PC-3 (cell line): ENCODE results near the gene EXOC2. TPM values are rescaled to one million over a fixed set of nuclear protein-coding genes. Genes with fewer than 3 reads are reported as not detected.

ENCODE experiments used
- ATAC-seq: fragments of 200-7000 bp; cut with Tn5 transposase; 2 replicates; pipeline ENCODE4 v1.9.1; 2020; ENCODE audit warnings: mild to moderate bottlenecking, moderate library complexity
- BruUV-seq: library from RNA; stranded (reverse); fragments of 400-500 nt; replicated peaks from 2 replicates; lab custom pipeline; 2021; lab: Mats Ljungman, UMichigan
- CTCF ChIA-PET: fragments of 300-600 bp; sonication (Branson Sonifier 250); formaldehyde crosslinking; loops from one replicate; lab custom pipeline; 2022; ENCODE audit warnings: antibody characterized with exemption; lab: Charles Lee
- POLR2A ChIA-PET: fragments of 300-600 bp; sonication (Branson Sonifier 250); formaldehyde crosslinking; loops from one replicate; lab custom pipeline; 2022; ENCODE audit warnings: antibody characterized with exemption; ENCODE audit not compliant: unreplicated experiment; lab: Charles Lee
- DNase-seq: peaks from one replicate; pipeline ENCODE4 v3.0.0-alpha.2; 2015
- H2AFZ ChIP-seq: fragments of 300-600 bp; sonication (generic); 2 replicates; pipeline ENCODE4 v1.6.0; 2016; ENCODE audit warnings: antibody characterized with exemption, low read length
- H3F3A ChIP-seq: fragments of 300-600 bp; sonication (generic); one replicate; pipeline ENCODE4 v1.6.0; 2017; ENCODE audit warnings: antibody characterized with exemption, low read length, control low read depth, mild to moderate bottlenecking; ENCODE audit not compliant: unreplicated experiment
- H3K27ac ChIP-seq: fragments of 300-600 bp; sonication (generic); 2 replicates; pipeline ENCODE4 v1.5.1; 2016; ENCODE audit warnings: mild to moderate bottlenecking, low read length
- H3K27me3 ChIP-seq: fragments of 300-600 bp; sonication (generic); 2 replicates; pipeline ENCODE4 v1.6.1; 2016; ENCODE audit warnings: low read length, mixed read lengths
- H3K36me3 ChIP-seq: fragments of 300-600 bp; sonication (generic); 2 replicates; pipeline ENCODE4 v1.6.1; 2016; ENCODE audit warnings: low read depth, mixed run types, low read length, mixed read lengths
- H3K4me1 ChIP-seq: fragments of 300-600 bp; sonication (generic); 2 replicates; pipeline ENCODE4 v1.5.1; 2016; ENCODE audit warnings: low read length; ENCODE audit not compliant: insufficient read depth
- H3K4me2 ChIP-seq: fragments of 300-600 bp; sonication (generic); 2 replicates; pipeline ENCODE4 v1.6.0; 2016; ENCODE audit warnings: low read length
- H3K4me3 ChIP-seq: fragments of 300-600 bp; sonication (generic); 2 replicates; pipeline ENCODE4 v1.5.1; 2016; ENCODE audit warnings: mild to moderate bottlenecking, low read length, mixed read lengths
- H3K79me2 ChIP-seq: fragments of 300-600 bp; sonication (generic); 2 replicates; pipeline ENCODE4 v1.6.1; 2017; ENCODE audit warnings: low read length, mixed read lengths
- H3K9ac ChIP-seq: fragments of 300-600 bp; sonication (generic); 2 replicates; pipeline ENCODE4 v1.6.0; 2016; ENCODE audit warnings: mild to moderate bottlenecking, low read length
- H3K9me2 ChIP-seq: fragments of 300-600 bp; sonication (generic); replicated peaks from 2 replicates; pipeline ENCODE4 v1.6.1; 2016; ENCODE audit warnings: mixed run types, low read length, mixed read lengths
- H3K9me3 ChIP-seq: fragments of 300-600 bp; sonication (generic); 2 replicates; pipeline ENCODE4 v1.6.1; 2016; ENCODE audit warnings: low read length, mixed read lengths
- H4K20me1 ChIP-seq: fragments of 300-600 bp; sonication (generic); 2 replicates; pipeline ENCODE4 v1.6.1; 2016; ENCODE audit warnings: low read length, mixed read lengths
- EZH2 ChIP-seq: fragments of 300-600 bp; sonication (generic); IDR thresholded peaks from one replicate; pipeline ENCODE4 v1.6.1; 2017; ENCODE audit warnings: antibody characterized with exemption, mild to moderate bottlenecking, low read length; ENCODE audit not compliant: unreplicated experiment
- EZH2phosphoT487 ChIP-seq: fragments of 300-600 bp; sonication (generic); IDR thresholded peaks from 2 replicates; pipeline ENCODE4 v1.6.1; 2018; ENCODE audit warnings: mild to moderate bottlenecking, antibody characterized with exemption, low read length, borderline replicate concordance
- intact Hi-C: fragments of 100-400 bp; cut with micrococcal nuclease; formaldehyde crosslinking; loops from 2 replicates; pipeline ENCODE4 v1.9.0; 2023
- total RNA-seq: library from RNA; depleted of rRNA; stranded (reverse); fragments of >200 nt; gene quantifications from 2 replicates; pipeline ENCODE4 v1.2.3, GENCODE V29; 2014
- TF ChIP-seq, protein P1 (sequence below): fragments of 300-600 bp; sonication (generic); conservative IDR thresholded peaks from 2 replicates; pipeline ENCODE4 v1.5.1; 2017; ENCODE audit warnings: antibody characterized with exemption, low read depth, mild to moderate bottlenecking, low read length

The EXOC2 gene
- total RNA-seq, 1 experiment from 2014 or later: 27.7 TPM

DNA sequence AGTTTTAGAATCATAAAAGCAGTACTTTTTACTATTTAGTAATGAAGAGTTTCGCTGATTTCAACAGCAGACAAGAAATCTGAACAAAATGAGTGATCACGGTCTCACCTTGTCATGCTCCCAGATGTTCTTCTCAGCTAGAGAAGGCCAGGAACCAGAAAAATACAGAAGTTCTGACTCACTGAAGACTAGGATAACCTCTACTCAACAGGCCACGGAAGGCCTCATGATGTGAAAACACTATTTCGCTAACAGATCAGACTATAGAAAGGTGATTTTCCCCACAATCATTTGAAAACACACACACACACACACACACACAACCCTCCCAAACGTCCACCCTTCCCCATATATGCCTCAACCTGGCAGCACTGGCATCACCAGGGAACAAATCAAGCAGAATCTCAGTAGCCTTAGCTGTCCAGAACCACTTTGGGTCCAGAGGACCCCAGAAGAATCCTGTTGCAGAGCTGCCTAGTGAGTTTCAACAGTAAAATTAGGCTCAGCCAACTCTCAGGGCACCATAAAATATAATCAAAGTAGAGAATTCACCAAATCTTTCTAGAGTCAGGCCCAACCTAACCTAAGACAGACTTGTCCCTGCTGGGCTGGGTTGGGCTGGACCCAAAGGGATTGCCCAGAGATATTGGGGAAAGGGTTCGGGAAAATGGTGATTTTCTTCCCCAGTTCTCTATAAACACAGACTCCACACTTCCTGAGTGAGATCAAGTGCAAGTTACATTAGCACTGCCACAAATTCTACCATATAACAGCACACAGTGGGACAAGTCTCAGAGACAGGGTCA, 7.9 kb downstream of the EXOC2 start:
- H3K9me2 ChIP-seq: no peaks in the 10 kb centered on the region
- no TSS peak for BruUV-seq
- H3K27ac ChIP-seq: no peak overlapping the region
- no peak overlapping the region for H3K4me3 ChIP-seq
- H3K36me3 ChIP-seq: peaks cover 4% of the 10 kb centered on the region; the same call in 1 of the 2 replicates
- TF ChIP-seq EZH2phosphoT487 (no peak), EZH2 (no peak)
- TF ChIP-seq, protein P1, sequence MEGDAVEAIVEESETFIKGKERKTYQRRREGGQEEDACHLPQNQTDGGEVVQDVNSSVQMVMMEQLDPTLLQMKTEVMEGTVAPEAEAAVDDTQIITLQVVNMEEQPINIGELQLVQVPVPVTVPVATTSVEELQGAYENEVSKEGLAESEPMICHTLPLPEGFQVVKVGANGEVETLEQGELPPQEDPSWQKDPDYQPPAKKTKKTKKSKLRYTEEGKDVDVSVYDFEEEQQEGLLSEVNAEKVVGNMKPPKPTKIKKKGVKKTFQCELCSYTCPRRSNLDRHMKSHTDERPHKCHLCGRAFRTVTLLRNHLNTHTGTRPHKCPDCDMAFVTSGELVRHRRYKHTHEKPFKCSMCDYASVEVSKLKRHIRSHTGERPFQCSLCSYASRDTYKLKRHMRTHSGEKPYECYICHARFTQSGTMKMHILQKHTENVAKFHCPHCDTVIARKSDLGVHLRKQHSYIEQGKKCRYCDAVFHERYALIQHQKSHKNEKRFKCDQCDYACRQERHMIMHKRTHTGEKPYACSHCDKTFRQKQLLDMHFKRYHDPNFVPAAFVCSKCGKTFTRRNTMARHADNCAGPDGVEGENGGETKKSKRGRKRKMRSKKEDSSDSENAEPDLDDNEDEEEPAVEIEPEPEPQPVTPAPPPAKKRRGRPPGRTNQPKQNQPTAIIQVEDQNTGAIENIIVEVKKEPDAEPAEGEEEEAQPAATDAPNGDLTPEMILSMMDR: no peak
- ChIA-PET POLR2A (no interaction called here), CTCF (no interaction called here)
- intact Hi-C loops: loop anchor here (5.0 kb wide), 1 partner anchor 68 kb away; no protein-coding TSS in a partner anchor
- H3K9me3 ChIP-seq: no peaks in the 10 kb centered on the region
- H3K4me2 ChIP-seq: no peak overlapping the region
- no peak overlapping the region for H3K9ac ChIP-seq
- ATAC-seq (no peak), DNase-seq (no peak)
- H2AFZ ChIP-seq: no peak overlapping the region
- no peaks in the 10 kb centered on the region for H3K27me3 ChIP-seq
- peaks cover 95% of the 10 kb centered on the region for H3K79me2 ChIP-seq
- no peaks in the 10 kb centered on the region for H4K20me1 ChIP-seq
- H3F3A ChIP-seq: no peaks in the 10 kb centered on the region
- peaks cover 15% of the 10 kb centered on the region for H3K4me1 ChIP-seq

DNA sequence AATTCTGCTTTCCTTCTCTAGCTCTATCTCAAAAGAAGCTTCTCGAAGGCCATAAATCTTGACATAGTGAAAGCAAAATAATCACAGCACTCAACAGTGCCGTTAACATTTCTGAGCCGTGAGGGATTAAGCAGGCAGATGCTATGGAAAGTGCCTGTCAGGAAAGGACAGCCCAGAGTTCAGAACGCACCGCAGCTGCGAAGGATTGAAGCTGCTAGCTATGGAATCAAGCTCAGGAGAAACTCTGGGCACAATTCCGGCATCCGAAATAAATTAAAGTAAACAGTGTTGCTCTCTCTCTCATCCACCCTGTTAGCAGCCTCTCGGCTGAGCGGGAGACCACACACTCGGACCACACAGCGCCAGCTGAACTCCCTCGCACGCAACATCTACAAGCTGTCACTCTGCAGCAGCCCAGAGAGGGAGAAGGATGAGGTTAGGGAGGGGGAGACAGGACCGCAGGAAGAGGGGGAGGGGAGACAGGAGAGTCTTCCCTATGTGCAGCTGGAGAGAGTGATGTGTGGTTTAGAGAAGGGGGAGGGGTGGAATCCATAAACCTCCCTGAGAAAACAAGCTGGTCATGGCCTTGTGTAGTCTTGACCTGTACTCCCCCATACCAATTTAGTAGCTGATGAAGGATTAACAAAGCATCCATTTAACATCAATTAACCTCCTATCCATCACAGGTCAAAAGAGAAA, 9.0 kb downstream of the EXOC2 start:
- TF ChIP-seq EZH2phosphoT487: no peak
- no peak for TF ChIP-seq EZH2
- TF ChIP-seq, protein P1: no peak
- Histone ChIP-seq H3K4me1 (peaks cover 15% of the 10 kb centered on the region), H4K20me1 (no peaks in the 10 kb centered on the region), H3K27me3 (no peaks in the 10 kb centered on the region), H3K79me2 (peaks cover 95% of the 10 kb centered on the region), H3K27ac (no peak overlapping the region), H3K36me3 (peaks cover under 1% of the 10 kb centered on the region; the same call in 1 of the 2 replicates), H3K4me2 (no peak overlapping the region), H3K4me3 (no peak overlapping the region), H3F3A (no peaks in the 10 kb centered on the region), H3K9me3 (no peaks in the 10 kb centered on the region), H3K9ac (no peak overlapping the region), H2AFZ (no peak overlapping the region), H3K9me2 (no peaks in the 10 kb centered on the region)
- ChIA-PET CTCF (no interaction called here), POLR2A (no interaction called here)
- intact Hi-C loops: no loop called here
- ATAC-seq: no peak
- no TSS peak for BruUV-seq
- no peak for DNase-seq
